GM23338 (cell line): ENCODE data around the gene STRN.

ENCODE experiments used
- CREB1 ChIP-seq: fragments of 250-450 bp; sonication (Bioruptor Pico); IDR thresholded peaks from 2 replicates; pipeline ENCODE4 v1.5.0; 2020; ENCODE audit warnings: low read depth, mild to moderate bottlenecking, moderate library complexity
- CTCF ChIP-seq, 2 experiments: fragments of 200-600 bp in 1 of 2; sonication (generic) in 1 of 2; conservative IDR thresholded peaks; 2 replicates each; pipeline versions ENCODE4 v1.5.1 to v1.6.1; 2016 to 2017; ENCODE audit warnings: antibody characterized with exemption in 2 of 2, low read depth in 2 of 2, mild to moderate bottlenecking in 2 of 2, moderate library complexity in 1 of 2
- ETS1 ChIP-seq: IDR thresholded peaks from 2 replicates; pipeline ENCODE4 v1.6.1; 2016; ENCODE audit warnings: antibody characterized with exemption
- EZH2 ChIP-seq: fragments of 200-600 bp; sonication (generic); IDR thresholded peaks from one replicate; pipeline ENCODE4 v1.8.0; 2017; ENCODE audit warnings: antibody characterized with exemption, mild to moderate bottlenecking, low read depth; ENCODE audit not compliant: unreplicated experiment
- EZH2phosphoT487 ChIP-seq: fragments of 200-600 bp; sonication (generic); IDR thresholded peaks from one replicate; pipeline ENCODE4 v1.8.1; 2018; ENCODE audit warnings: antibody characterized with exemption; ENCODE audit not compliant: unreplicated experiment
- POLR2AphosphoS5 ChIP-seq: IDR thresholded peaks from 2 replicates; pipeline ENCODE4 v1.6.1; 2016; ENCODE audit warnings: antibody characterized with exemption, low read depth
- REST ChIP-seq: IDR thresholded peaks from one replicate; pipeline ENCODE4 v1.6.1; 2018; ENCODE audit warnings: antibody characterized with exemption; ENCODE audit not compliant: unreplicated experiment
- ZNF114 ChIP-seq: fragments of 250-450 bp; sonication (Bioruptor Pico); IDR thresholded peaks from 2 replicates; pipeline ENCODE4 v1.5.0; 2020; ENCODE audit warnings: mild to moderate bottlenecking, moderate library complexity

DNA sequence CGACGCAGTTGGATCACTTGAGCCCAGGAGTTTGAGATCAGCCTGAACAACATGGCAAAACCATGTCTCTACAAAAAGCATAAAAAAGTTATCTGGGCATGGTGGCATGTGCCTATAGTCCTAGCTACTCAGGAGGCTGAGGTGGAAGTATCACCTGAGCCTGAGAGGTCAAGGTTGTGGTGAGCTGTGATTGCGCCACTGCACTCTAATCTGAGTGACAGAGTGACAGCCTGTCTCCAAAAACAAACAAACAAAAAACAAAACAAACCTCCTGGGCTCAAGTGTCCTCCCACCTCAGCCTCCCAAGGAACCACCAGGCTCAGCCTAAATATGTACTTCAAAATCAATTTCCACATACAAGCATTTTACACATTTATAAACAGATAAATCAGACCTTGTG, 83.8 kb downstream of the STRN start:
- TF ChIP-seq EZH2 (no peak), REST (no peak), ETS1 (no peak), CTCF (conservative IDR thresholded peaks at IDR 0.05; ENCODE audit: low read depth in 2 of 2) (no peak), EZH2phosphoT487 (no peak), ZNF114 (CRISPR knock-in tag) (no peak), CREB1 (CRISPR knock-in tag) (no peak), POLR2AphosphoS5 (no peak)
